Measurements from ENCODE around the gene MEOX2.

The MEOX2 gene

GRCh38 chr7:15580604-15581351 lies 105.7 kb downstream of the MEOX2 start:
- no peaks in the 10 kb centered on the region for H3K9me2 ChIP-seq (replicated peaks; ENCODE audit: insufficient read depth, low read length)
- H3K4me2 ChIP-seq (ENCODE audit: low read depth, low read length): no peak overlapping the region
- H3K79me2 ChIP-seq (ENCODE audit: low read length): no peaks in the 10 kb centered on the region
- no peak overlapping the region for H3K9ac ChIP-seq (ENCODE audit: low read length)
- no peak for TF ChIP-seq EZH2 (optimal IDR thresholded peaks at IDR 0.05; ENCODE audit: low read depth, low read length)
- no peak for TF ChIP-seq EZH2phosphoT487 (IDR thresholded peaks at IDR 0.05; ENCODE audit: low read length)
- no peak for TF ChIP-seq CTCF (IDR thresholded peaks at IDR 0.05; ENCODE audit: low read length)
- H3K4me1 ChIP-seq (ENCODE audit: low read length): peaks cover 14% of the 10 kb centered on the region
- H3K36me3 ChIP-seq (replicated peaks; ENCODE audit: insufficient read depth, low read length): no peaks in the 10 kb centered on the region
- no peak overlapping the region for H3K27ac ChIP-seq (ENCODE audit: low read length)
- H2AFZ ChIP-seq (ENCODE audit: low read length): no peak overlapping the region
- H3K9me3 ChIP-seq (replicated peaks; ENCODE audit: insufficient read depth, low read length): no peaks in the 10 kb centered on the region
- H3F3A ChIP-seq (ENCODE audit: insufficient read depth, low read length): no peaks in the 10 kb centered on the region
- H4K20me1 ChIP-seq (ENCODE audit: insufficient read depth, low read length): no peaks in the 10 kb centered on the region
- no peak overlapping the region for H3K4me3 ChIP-seq (ENCODE audit: low read length)
- peak; percentile 24 for DNase-seq
- no peaks in the 10 kb centered on the region for H3K27me3 ChIP-seq (replicated peaks; ENCODE audit: insufficient read depth, low read length)

- Histone ChIP-seq H3K9me3 (replicated peaks; ENCODE audit: insufficient read depth, low read length) (no peaks in the 10 kb centered on the region), H3K79me2 (ENCODE audit: low read length) (no peaks in the 10 kb centered on the region), H3K9ac (ENCODE audit: low read length) (no peak overlapping the region), H2AFZ (ENCODE audit: low read length) (no peak overlapping the region), H3K27ac (ENCODE audit: low read length) (no peak overlapping the region), H3K4me2 (ENCODE audit: low read depth, low read length) (no peak overlapping the region), H3K4me3 (ENCODE audit: low read length) (no peak overlapping the region), H3K9me2 (replicated peaks; ENCODE audit: insufficient read depth, low read length) (no peaks in the 10 kb centered on the region), H3K36me3 (replicated peaks; ENCODE audit: insufficient read depth, low read length) (no peaks in the 10 kb centered on the region), H3K4me1 (ENCODE audit: low read length) (peaks cover 14% of the 10 kb centered on the region), H4K20me1 (ENCODE audit: insufficient read depth, low read length) (no peaks in the 10 kb centered on the region), H3F3A (ENCODE audit: insufficient read depth, low read length) (no peaks in the 10 kb centered on the region), H3K27me3 (replicated peaks; ENCODE audit: insufficient read depth, low read length) (no peaks in the 10 kb centered on the region)
- no peak for DNase-seq
- TF ChIP-seq EZH2 (optimal IDR thresholded peaks at IDR 0.05; ENCODE audit: low read depth, low read length) (no peak), EZH2phosphoT487 (IDR thresholded peaks at IDR 0.05; ENCODE audit: low read length) (no peak), CTCF (IDR thresholded peaks at IDR 0.05; ENCODE audit: low read length) (no peak)
Measured at GRCh38 chr7:15577600-15577999, 108.9 kb downstream of the MEOX2 start.

GRCh38 chr7:15571301-15571878 lies 115.1 kb downstream of the MEOX2 start:
- TF ChIP-seq CTCF (IDR thresholded peaks at IDR 0.05; ENCODE audit: low read length) (no peak), EZH2phosphoT487 (IDR thresholded peaks at IDR 0.05; ENCODE audit: low read length) (no peak), EZH2 (optimal IDR thresholded peaks at IDR 0.05; ENCODE audit: low read depth, low read length) (no peak)

More at GRCh38 chr7:15571301-15571878, 115.1 kb downstream of the MEOX2 start:
- Histone ChIP-seq H3K9ac (ENCODE audit: low read length) (no peak overlapping the region), H3K4me3 (ENCODE audit: low read length) (no peak overlapping the region), H3K27me3 (replicated peaks; ENCODE audit: insufficient read depth, low read length) (no peaks in the 10 kb centered on the region), H2AFZ (ENCODE audit: low read length) (no peak overlapping the region), H3K9me3 (replicated peaks; ENCODE audit: insufficient read depth, low read length) (no peaks in the 10 kb centered on the region), H3K79me2 (ENCODE audit: low read length) (no peaks in the 10 kb centered on the region), H3K4me1 (ENCODE audit: low read length) (no peaks in the 10 kb centered on the region), H3K36me3 (replicated peaks; ENCODE audit: insufficient read depth, low read length) (no peaks in the 10 kb centered on the region), H3K4me2 (ENCODE audit: low read depth, low read length) (no peak overlapping the region), H3K9me2 (replicated peaks; ENCODE audit: insufficient read depth, low read length) (no peaks in the 10 kb centered on the region), H3K27ac (ENCODE audit: low read length) (no peak overlapping the region), H3F3A (ENCODE audit: insufficient read depth, low read length) (no peaks in the 10 kb centered on the region), H4K20me1 (ENCODE audit: insufficient read depth, low read length) (no peaks in the 10 kb centered on the region)
- no peak for DNase-seq

Data from MM.1S (cell line).